ENCODE data around the gene SMAP2.

The SMAP2 gene

GRCh38 chr1:40353082-40353481, 20.4 kb upstream of the SMAP2 start:
- in situ Hi-C loops (cut with HindIII; ENCODE audit: low pct_unique_long_range_greater_than_20kb, low sequenced_read_pairs), result no loop called here

GRCh38 chr1:40357625-40358024, 15.9 kb upstream of the SMAP2 start:
- in situ Hi-C loops (cut with HindIII; ENCODE audit: low pct_unique_long_range_greater_than_20kb, low sequenced_read_pairs), result no loop called here
- TF ChIP-seq JUND (IDR thresholded peaks at IDR 0.05; ENCODE audit: low read depth), result no peak
- no peak for DNase-seq (ENCODE audit: low read depth in 1 of 2, low spot score in 1 of 2)

More at GRCh38 chr1:40353082-40353481, 20.4 kb upstream of the SMAP2 start:
- TF ChIP-seq JUND (IDR thresholded peaks at IDR 0.05; ENCODE audit: low read depth), result no peak
- no peak for DNase-seq (ENCODE audit: low read depth in 1 of 2, low spot score in 1 of 2)

- in situ Hi-C loops (cut with HindIII; ENCODE audit: low pct_unique_long_range_greater_than_20kb, low sequenced_read_pairs), result no loop called here
- TF ChIP-seq JUND (IDR thresholded peaks at IDR 0.05; ENCODE audit: low read depth), result no peak
- DNase-seq (ENCODE audit: low read depth in 1 of 2, low spot score in 1 of 2), result no peak
Measured at GRCh38 chr1:40360631-40361030, 12.9 kb upstream of the SMAP2 start.

- DNase-seq (ENCODE audit: low read depth in 1 of 2, low spot score in 1 of 2), result no peak
- in situ Hi-C loops (cut with HindIII; ENCODE audit: low pct_unique_long_range_greater_than_20kb, low sequenced_read_pairs), result no loop called here
- no peak for TF ChIP-seq JUND (IDR thresholded peaks at IDR 0.05; ENCODE audit: low read depth)
Measured at GRCh38 chr1:40361201-40361600, 12.3 kb upstream of the SMAP2 start.

- DNase-seq (ENCODE audit: low read depth in 1 of 2, low spot score in 1 of 2), result no peak
- TF ChIP-seq JUND (IDR thresholded peaks at IDR 0.05; ENCODE audit: low read depth), result no peak
- in situ Hi-C loops (cut with HindIII; ENCODE audit: low pct_unique_long_range_greater_than_20kb, low sequenced_read_pairs), result no loop called here
Measured at GRCh38 chr1:40361637-40362036, 11.9 kb upstream of the SMAP2 start.

GRCh38 chr1:40362199-40362598, 11.3 kb upstream of the SMAP2 start:
- no peak for DNase-seq (ENCODE audit: low read depth in 1 of 2, low spot score in 1 of 2)

GRCh38 chr1:40362699-40363098, 10.8 kb upstream of the SMAP2 start:
- no peak for DNase-seq (ENCODE audit: low read depth in 1 of 2, low spot score in 1 of 2)
- in situ Hi-C loops (cut with HindIII; ENCODE audit: low pct_unique_long_range_greater_than_20kb, low sequenced_read_pairs), result no loop called here
- TF ChIP-seq JUND (IDR thresholded peaks at IDR 0.05; ENCODE audit: low read depth), result no peak

More at GRCh38 chr1:40362199-40362598, 11.3 kb upstream of the SMAP2 start:
- in situ Hi-C loops (cut with HindIII; ENCODE audit: low pct_unique_long_range_greater_than_20kb, low sequenced_read_pairs), result no loop called here
- no peak for TF ChIP-seq JUND (IDR thresholded peaks at IDR 0.05; ENCODE audit: low read depth)

- no peak for TF ChIP-seq JUND (IDR thresholded peaks at IDR 0.05; ENCODE audit: low read depth)
- in situ Hi-C loops (cut with HindIII; ENCODE audit: low pct_unique_long_range_greater_than_20kb, low sequenced_read_pairs), result no loop called here
- DNase-seq (ENCODE audit: low read depth in 1 of 2, low spot score in 1 of 2), result no peak
Measured at GRCh38 chr1:40363721-40364120, 9.8 kb upstream of the SMAP2 start.

- no peak for DNase-seq (ENCODE audit: low read depth in 1 of 2, low spot score in 1 of 2)
- in situ Hi-C loops (cut with HindIII; ENCODE audit: low pct_unique_long_range_greater_than_20kb, low sequenced_read_pairs), result no loop called here
- TF ChIP-seq JUND (IDR thresholded peaks at IDR 0.05; ENCODE audit: low read depth), result no peak
Measured at GRCh38 chr1:40371707-40372258, 1.7 kb upstream of the SMAP2 start.

- in situ Hi-C loops (cut with HindIII; ENCODE audit: low pct_unique_long_range_greater_than_20kb, low sequenced_read_pairs), result no loop called here
- no peak for TF ChIP-seq JUND (IDR thresholded peaks at IDR 0.05; ENCODE audit: low read depth)
- no peak for DNase-seq (ENCODE audit: low read depth in 1 of 2, low spot score in 1 of 2)
Measured at GRCh38 chr1:40372658-40373322, 737 bp upstream of the SMAP2 start.

GRCh38 chr1:40377512-40377911, 4.0 kb downstream of the SMAP2 start:
- no peak for DNase-seq (ENCODE audit: low read depth in 1 of 2, low spot score in 1 of 2)
- TF ChIP-seq JUND (IDR thresholded peaks at IDR 0.05; ENCODE audit: low read depth), result no peak
- in situ Hi-C loops (cut with HindIII; ENCODE audit: low pct_unique_long_range_greater_than_20kb, low sequenced_read_pairs), result no loop called here

- TF ChIP-seq JUND (IDR thresholded peaks at IDR 0.05; ENCODE audit: low read depth), result no peak
- DNase-seq (ENCODE audit: low read depth in 1 of 2, low spot score in 1 of 2), result no peak
- in situ Hi-C loops (cut with HindIII; ENCODE audit: low pct_unique_long_range_greater_than_20kb, low sequenced_read_pairs), result no loop called here
Measured at GRCh38 chr1:40379785-40380452, 6.4 kb downstream of the SMAP2 start.

GRCh38 chr1:40380817-40381216, 7.3 kb downstream of the SMAP2 start:
- DNase-seq (ENCODE audit: low read depth in 1 of 2, low spot score in 1 of 2), result no peak
- no peak for TF ChIP-seq JUND (IDR thresholded peaks at IDR 0.05; ENCODE audit: low read depth)
- in situ Hi-C loops (cut with HindIII; ENCODE audit: low pct_unique_long_range_greater_than_20kb, low sequenced_read_pairs), result no loop called here

All from T47D (cell line).